Neural progenitor cell (in vitro differentiated cells): ENCODE measurements around the gene SLC25A26. TPM values are rescaled to one million over a fixed set of nuclear protein-coding genes. Genes with fewer than 3 reads are reported as not detected.

Experiments used
- DNase-seq: peaks from one replicate; pipeline ENCODE4 v3.0.0-alpha.2; 2016; ENCODE audit warnings: low spot score
- H2AFZ ChIP-seq: fragments of 200-600 bp; sonication (generic); replicated peaks from 2 replicates; pipeline ENCODE4 v1.6.1; 2016; ENCODE audit warnings: antibody characterized with exemption
- H3F3A ChIP-seq: fragments of 200-600 bp; sonication (generic); 2 replicates; pipeline ENCODE4 v1.6.1; 2016; ENCODE audit warnings: antibody characterized with exemption, low read depth
- H3K27ac ChIP-seq: fragments of 200-600 bp; sonication (generic); 2 replicates; pipeline ENCODE4 v1.5.1; 2016; ENCODE audit warnings: mild to moderate bottlenecking
- H3K27me3 ChIP-seq: fragments of 200-600 bp; sonication (generic); 2 replicates; pipeline ENCODE4 v1.6.1; 2016; ENCODE audit warnings: mild to moderate bottlenecking, moderate library complexity
- H3K36me3 ChIP-seq: fragments of 200-600 bp; sonication (generic); 2 replicates; pipeline ENCODE4 v1.5.1; 2016
- H3K4me1 ChIP-seq: fragments of 200-600 bp; sonication (generic); 2 replicates; pipeline ENCODE4 v1.6.1; 2016; ENCODE audit warnings: mixed run types
- H3K4me2 ChIP-seq: fragments of 200-600 bp; sonication (generic); 2 replicates; pipeline ENCODE4 v1.6.1; 2016
- H3K4me3 ChIP-seq: fragments of 200-600 bp; sonication (generic); 2 replicates; pipeline ENCODE4 v1.5.1; 2016
- H3K79me2 ChIP-seq: fragments of 200-600 bp; sonication (generic); 2 replicates; pipeline ENCODE4 v1.6.1; 2016; ENCODE audit warnings: low read depth
- H3K9ac ChIP-seq: fragments of 200-600 bp; sonication (generic); 2 replicates; pipeline ENCODE4 v1.6.1; 2016
- H3K9me3 ChIP-seq: fragments of 200-600 bp; sonication (generic); 2 replicates; pipeline ENCODE4 v1.5.1; 2016; ENCODE audit warnings: low read depth
- H4K20me1 ChIP-seq: fragments of 200-600 bp; sonication (generic); 2 replicates; pipeline ENCODE4 v1.6.1; 2016; ENCODE audit warnings: low read depth
- H3K27ac Mint-ChIP-seq: 3 replicates; pipeline ENCODE4 v1.8.0; 2021; ENCODE audit warnings: mixed read lengths
- H3K27me3 Mint-ChIP-seq: 2 replicates; pipeline ENCODE4 v1.8.0; 2022; ENCODE audit warnings: low read depth, mild to moderate bottlenecking, inconsistent platforms, moderate library complexity, mixed read lengths; ENCODE audit not compliant: insufficient read depth
- H3K36me3 Mint-ChIP-seq: 3 replicates; pipeline ENCODE4 v1.8.0; 2021; ENCODE audit warnings: mixed read lengths
- H3K4me1 Mint-ChIP-seq: 3 replicates; pipeline ENCODE4 v1.8.0; 2021; ENCODE audit warnings: mixed read lengths
- H3K4me3 Mint-ChIP-seq: 3 replicates; pipeline ENCODE4 v1.8.0; 2021; ENCODE audit warnings: mild to moderate bottlenecking, moderate library complexity, mixed read lengths
- H3K9me3 Mint-ChIP-seq: 3 replicates; pipeline ENCODE4 v1.8.0; 2020; ENCODE audit warnings: mixed read lengths
- EZH2 ChIP-seq: fragments of 200-600 bp; sonication (generic); IDR thresholded peaks from 2 replicates; pipeline ENCODE4 v1.6.1; 2017; ENCODE audit warnings: antibody characterized with exemption, mild to moderate bottlenecking, moderate library complexity
- EZH2phosphoT487 ChIP-seq: fragments of 200-600 bp; sonication (generic); IDR thresholded peaks from 2 replicates; pipeline ENCODE4 v1.6.1; 2017; ENCODE audit warnings: antibody characterized with exemption
- total RNA-seq: library from RNA; depleted of rRNA; stranded (reverse); fragments of >200 nt; gene quantifications from 2 replicates; pipeline ENCODE4 v1.2.3, GENCODE V29; 2015; ENCODE audit warnings: low replicate concordance
- TF ChIP-seq, protein P1 (sequence below): fragments of 200-600 bp; sonication (generic); IDR thresholded peaks from 2 replicates; pipeline ENCODE4 v1.5.1; 2017; ENCODE audit warnings: antibody characterized with exemption, mild to moderate bottlenecking

The SLC25A26 gene
- total RNA-seq, 1 donor from 2014 or later, result 17.0 TPM

GRCh38 chr3:66398228-66399025 lies 177.6 kb downstream of the SLC25A26 start:
- Histone ChIP-seq H3K4me3 (no peak overlapping the region), H3K27ac (peak overlapping the region; percentile 20), H3K9ac (no peak overlapping the region), H3F3A (peaks cover 21% of the 10 kb centered on the region), H3K36me3 (peaks cover 12% of the 10 kb centered on the region), H3K79me2 (peaks cover 77% of the 10 kb centered on the region), H3K4me2 (no peak overlapping the region), H4K20me1 (peaks cover 89% of the 10 kb centered on the region), H3K9me3 (no peaks in the 10 kb centered on the region), H2AFZ (no peak overlapping the region), H3K27me3 (no peaks in the 10 kb centered on the region), H3K4me1 (peaks cover 28% of the 10 kb centered on the region)
- H3K27me3 Mint-ChIP-seq, result peaks cover 4% of the 10 kb centered on the region
- H3K4me3 Mint-ChIP-seq, result no peak overlapping the region
- DNase-seq, result no peak
- H3K4me1 Mint-ChIP-seq, result peaks cover 43% of the 10 kb centered on the region
- TF ChIP-seq, protein P1, sequence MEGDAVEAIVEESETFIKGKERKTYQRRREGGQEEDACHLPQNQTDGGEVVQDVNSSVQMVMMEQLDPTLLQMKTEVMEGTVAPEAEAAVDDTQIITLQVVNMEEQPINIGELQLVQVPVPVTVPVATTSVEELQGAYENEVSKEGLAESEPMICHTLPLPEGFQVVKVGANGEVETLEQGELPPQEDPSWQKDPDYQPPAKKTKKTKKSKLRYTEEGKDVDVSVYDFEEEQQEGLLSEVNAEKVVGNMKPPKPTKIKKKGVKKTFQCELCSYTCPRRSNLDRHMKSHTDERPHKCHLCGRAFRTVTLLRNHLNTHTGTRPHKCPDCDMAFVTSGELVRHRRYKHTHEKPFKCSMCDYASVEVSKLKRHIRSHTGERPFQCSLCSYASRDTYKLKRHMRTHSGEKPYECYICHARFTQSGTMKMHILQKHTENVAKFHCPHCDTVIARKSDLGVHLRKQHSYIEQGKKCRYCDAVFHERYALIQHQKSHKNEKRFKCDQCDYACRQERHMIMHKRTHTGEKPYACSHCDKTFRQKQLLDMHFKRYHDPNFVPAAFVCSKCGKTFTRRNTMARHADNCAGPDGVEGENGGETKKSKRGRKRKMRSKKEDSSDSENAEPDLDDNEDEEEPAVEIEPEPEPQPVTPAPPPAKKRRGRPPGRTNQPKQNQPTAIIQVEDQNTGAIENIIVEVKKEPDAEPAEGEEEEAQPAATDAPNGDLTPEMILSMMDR, result no peak
- TF ChIP-seq EZH2phosphoT487, result no peak
- H3K9me3 Mint-ChIP-seq, result no peaks in the 10 kb centered on the region
- peaks cover 41% of the 10 kb centered on the region for H3K36me3 Mint-ChIP-seq
- peak overlapping the region; percentile 51 for H3K27ac Mint-ChIP-seq

DNA sequence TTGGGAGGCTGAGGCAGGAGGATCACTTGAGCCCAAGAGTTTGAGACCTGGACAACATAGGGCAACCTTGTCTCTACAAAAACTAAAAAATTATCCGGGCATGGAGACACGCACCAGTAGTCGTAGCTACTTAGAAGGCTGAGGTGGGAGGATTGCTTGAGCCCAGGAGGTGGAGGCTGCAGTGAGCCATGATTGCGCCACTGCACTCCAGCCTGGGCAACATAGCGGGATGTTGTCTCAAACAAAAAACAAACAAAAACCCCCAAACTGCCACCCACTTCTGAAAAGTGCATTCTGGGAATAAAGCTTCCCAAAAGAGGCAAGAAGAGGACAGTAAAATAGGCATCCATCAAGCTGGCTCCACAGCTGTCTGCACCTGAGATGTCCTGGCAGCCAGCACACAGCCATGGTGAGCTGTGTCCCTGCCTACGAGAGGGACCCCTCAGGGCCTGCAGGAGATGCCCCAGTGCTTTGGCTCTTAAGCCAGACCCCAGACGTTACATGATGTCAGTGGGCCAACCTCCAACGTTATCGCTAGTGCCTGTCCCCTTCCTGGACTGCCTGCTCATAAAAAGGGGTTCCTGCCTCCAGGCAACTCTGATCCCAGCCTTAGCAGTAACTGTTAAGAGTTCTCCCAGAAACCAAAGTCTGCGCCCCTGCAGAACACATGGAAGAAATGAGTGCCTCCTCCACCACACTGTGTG lies 178.9 kb downstream of the SLC25A26 start:
- TF ChIP-seq EZH2phosphoT487 (no peak), EZH2 (no peak)
- TF ChIP-seq, protein P1, result no peak
- Histone ChIP-seq H3K9me3 (no peaks in the 10 kb centered on the region), H2AFZ (no peak overlapping the region), H3K4me3 (no peak overlapping the region), H3K27ac (no peak overlapping the region), H3F3A (peaks cover 20% of the 10 kb centered on the region), H3K27me3 (no peaks in the 10 kb centered on the region), H3K4me2 (no peak overlapping the region), H3K36me3 (peaks cover 12% of the 10 kb centered on the region), H3K4me1 (peaks cover 32% of the 10 kb centered on the region), H4K20me1 (peaks cover 96% of the 10 kb centered on the region), H3K79me2 (peaks cover 90% of the 10 kb centered on the region), H3K9ac (no peak overlapping the region)
- no peak for DNase-seq
- Mint-ChIP-seq H3K4me3 (no peak overlapping the region), H3K27me3 (peaks cover 4% of the 10 kb centered on the region), H3K27ac (no peak overlapping the region), H3K36me3 (peaks cover 38% of the 10 kb centered on the region), H3K9me3 (no peaks in the 10 kb centered on the region), H3K4me1 (peaks cover 43% of the 10 kb centered on the region)

- H3K27ac ChIP-seq, result peak overlapping the region; percentile 51
- H3K27me3 ChIP-seq, result no peaks in the 10 kb centered on the region
- peak overlapping the region; percentile 57 for H3K4me3 Mint-ChIP-seq
- H3K4me1 ChIP-seq, result peaks cover 38% of the 10 kb centered on the region
- peaks cover 12% of the 10 kb centered on the region for H3K36me3 ChIP-seq
- H3K27me3 Mint-ChIP-seq, result peaks cover 4% of the 10 kb centered on the region
- TF ChIP-seq EZH2phosphoT487, result no peak
- no peak for TF ChIP-seq EZH2
- TF ChIP-seq, protein P1, result no peak
- H3K9ac ChIP-seq, result no peak overlapping the region
- DNase-seq, result peak; percentile 44
- H3K4me2 ChIP-seq, result peak overlapping the region; percentile 11
- peaks cover 37% of the 10 kb centered on the region for H3K36me3 Mint-ChIP-seq
- H4K20me1 ChIP-seq, result peaks cover 96% of the 10 kb centered on the region
- H3K79me2 ChIP-seq, result peaks cover 93% of the 10 kb centered on the region
- H3K4me3 ChIP-seq, result no peak overlapping the region
- peak overlapping the region; percentile 79 for H3K27ac Mint-ChIP-seq
- no peaks in the 10 kb centered on the region for H3K9me3 Mint-ChIP-seq
- H3F3A ChIP-seq, result peaks cover 17% of the 10 kb centered on the region
- peaks cover 38% of the 10 kb centered on the region for H3K4me1 Mint-ChIP-seq
- no peak overlapping the region for H2AFZ ChIP-seq
- H3K9me3 ChIP-seq, result no peaks in the 10 kb centered on the region
These were observed 179.8 kb downstream of the SLC25A26 start for GRCh38 chr3:66400411-66401156.
